WERI-Rb-1 (cell line): ENCODE results near the gene ZNF559.
"Not testable (repeated sequence)": the region's sequence is repeated elsewhere in the genome, so short reads cannot be mapped to it uniquely, and the experiment has no call there.

Experiments used
- DNase-seq: peaks from one replicate; pipeline ENCODE4 v3.0.0-alpha.2; 2020
- H3K27ac ChIP-seq: fragments of 250-450 bp; sonication (Bioruptor Pico); 2 replicates; pipeline ENCODE4 v1.5.1; 2020; ENCODE audit warnings: mild to moderate bottlenecking, moderate library complexity
- H3K27me3 ChIP-seq: fragments of 250-450 bp; sonication (Bioruptor Pico); 2 replicates; pipeline ENCODE4 v1.5.1; 2021; ENCODE audit warnings: mild to moderate bottlenecking, low read depth, moderate library complexity; ENCODE audit not compliant: insufficient read depth, severe bottlenecking
- H3K36me3 ChIP-seq: fragments of 250-450 bp; sonication (Bioruptor Pico); 2 replicates; pipeline ENCODE4 v1.5.1; 2020; ENCODE audit warnings: mild to moderate bottlenecking, moderate library complexity
- H3K4me3 ChIP-seq: 2 replicates; pipeline ENCODE4 v1.5.1; 2011; ENCODE audit warnings: low read depth, mild to moderate bottlenecking, control low read depth, low read length
- H3K9me3 ChIP-seq: fragments of 250-450 bp; sonication (Bioruptor Pico); 2 replicates; pipeline ENCODE4 v1.5.1; 2021; ENCODE audit warnings: mild to moderate bottlenecking, moderate library complexity; ENCODE audit not compliant: severe bottlenecking
- TF ChIP-seq, protein P1 (sequence below): IDR thresholded peaks from 2 replicates; pipeline ENCODE4 v1.5.1; 2011; ENCODE audit warnings: low read depth, mild to moderate bottlenecking, control low read depth, inconsistent platforms, low read length

ZNF559 gene

DNA sequence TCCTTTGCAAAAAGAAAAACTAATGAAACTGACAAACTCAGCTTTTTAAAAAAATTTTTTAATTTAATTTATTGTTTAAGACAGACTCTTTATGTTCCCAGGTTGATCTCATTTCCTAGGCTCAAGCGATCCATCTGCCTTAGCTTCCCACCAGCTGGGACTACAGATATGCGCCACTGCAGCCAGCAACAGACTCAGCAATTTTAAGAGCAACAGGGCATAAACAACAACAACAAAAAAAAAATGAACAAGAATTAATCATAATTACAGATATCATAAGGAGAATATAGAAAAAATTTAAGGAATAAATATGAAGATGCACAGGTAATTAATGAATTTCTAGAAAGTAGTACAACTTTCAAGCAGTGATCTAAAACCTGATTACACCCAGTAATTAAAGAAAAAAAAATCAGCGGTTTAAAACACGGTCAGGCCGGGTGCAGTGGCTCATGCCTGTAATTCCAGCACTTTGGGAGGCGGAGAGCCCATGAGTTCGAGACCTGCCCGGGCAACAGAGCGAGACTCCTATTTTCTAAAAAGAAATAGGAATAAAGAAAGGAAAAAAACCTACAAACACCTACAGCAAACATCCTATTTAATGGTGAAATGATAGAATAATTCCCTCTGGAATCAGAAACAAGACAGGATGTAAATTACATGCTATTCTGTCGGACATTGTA lies 15.7 kb upstream of the ZNF559 start:
- TF ChIP-seq, protein P1, sequence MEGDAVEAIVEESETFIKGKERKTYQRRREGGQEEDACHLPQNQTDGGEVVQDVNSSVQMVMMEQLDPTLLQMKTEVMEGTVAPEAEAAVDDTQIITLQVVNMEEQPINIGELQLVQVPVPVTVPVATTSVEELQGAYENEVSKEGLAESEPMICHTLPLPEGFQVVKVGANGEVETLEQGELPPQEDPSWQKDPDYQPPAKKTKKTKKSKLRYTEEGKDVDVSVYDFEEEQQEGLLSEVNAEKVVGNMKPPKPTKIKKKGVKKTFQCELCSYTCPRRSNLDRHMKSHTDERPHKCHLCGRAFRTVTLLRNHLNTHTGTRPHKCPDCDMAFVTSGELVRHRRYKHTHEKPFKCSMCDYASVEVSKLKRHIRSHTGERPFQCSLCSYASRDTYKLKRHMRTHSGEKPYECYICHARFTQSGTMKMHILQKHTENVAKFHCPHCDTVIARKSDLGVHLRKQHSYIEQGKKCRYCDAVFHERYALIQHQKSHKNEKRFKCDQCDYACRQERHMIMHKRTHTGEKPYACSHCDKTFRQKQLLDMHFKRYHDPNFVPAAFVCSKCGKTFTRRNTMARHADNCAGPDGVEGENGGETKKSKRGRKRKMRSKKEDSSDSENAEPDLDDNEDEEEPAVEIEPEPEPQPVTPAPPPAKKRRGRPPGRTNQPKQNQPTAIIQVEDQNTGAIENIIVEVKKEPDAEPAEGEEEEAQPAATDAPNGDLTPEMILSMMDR = no peak
- Histone ChIP-seq H3K36me3 (no peaks in the 10 kb centered on the region), H3K27ac (no peak overlapping the region), H3K9me3 (no peaks in the 10 kb centered on the region), H3K4me3 (no peak overlapping the region), H3K27me3 (no peaks in the 10 kb centered on the region)
- DNase-seq = no peak

DNA sequence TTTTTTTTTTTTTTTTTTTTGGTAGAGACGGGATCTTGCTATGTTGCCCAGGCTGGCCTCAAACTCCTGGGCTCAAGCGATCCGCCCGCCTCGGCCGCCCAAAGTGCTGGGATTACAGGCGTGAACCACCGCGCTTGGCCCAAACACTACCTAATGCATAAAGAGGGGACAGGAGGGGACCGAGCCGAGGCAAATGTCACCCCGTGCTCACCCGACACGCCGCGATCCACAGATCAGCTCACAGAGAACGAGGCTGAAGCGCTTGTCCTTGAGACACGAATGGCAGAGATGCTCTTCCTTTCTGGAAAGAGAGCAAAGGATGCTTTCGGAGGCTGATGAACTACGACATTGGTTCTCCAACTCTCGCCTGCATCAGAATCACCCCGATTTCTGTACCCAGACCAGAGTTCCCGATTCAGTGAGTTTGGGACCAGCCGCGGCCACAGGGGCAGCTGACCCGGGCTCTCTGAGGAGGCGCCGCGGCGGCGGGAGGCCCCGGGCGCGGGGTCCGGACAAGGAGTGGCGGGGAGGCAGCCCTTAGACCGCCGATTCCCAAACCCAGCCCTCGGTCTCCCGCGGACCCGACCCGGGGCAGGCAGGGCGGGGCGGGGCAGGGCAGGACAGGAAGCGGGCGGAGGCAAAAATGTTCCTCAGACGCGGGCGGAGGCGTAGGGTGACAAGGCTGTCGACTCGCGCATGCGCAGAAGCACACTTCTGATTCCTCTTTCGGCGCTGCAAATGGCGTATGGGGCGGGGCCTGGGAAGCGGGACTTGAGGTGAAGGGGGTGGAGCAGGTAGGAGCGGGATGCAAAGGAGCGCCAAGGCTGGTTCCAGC lies 14.6 kb upstream of the ZNF559 start, which contains the start of gene ZNF699:
TSS of gene ZNF699 (minus strand) at position 700 of the 835 bp plus-strand sequence. CDS start 4,719 bp downstream, outside the sequence.
- Histone ChIP-seq H3K9me3 (no peaks in the 10 kb centered on the region), H3K27ac (peak within 1 kb of the TSS; percentile 88), H3K27me3 (no peaks in the 10 kb centered on the region), H3K4me3 (peak within 1 kb of the TSS; percentile 69), H3K36me3 (no peaks in the 10 kb centered on the region)
- DNase-seq = peak; percentile 99
- TF ChIP-seq, protein P1 = no peak

DNA sequence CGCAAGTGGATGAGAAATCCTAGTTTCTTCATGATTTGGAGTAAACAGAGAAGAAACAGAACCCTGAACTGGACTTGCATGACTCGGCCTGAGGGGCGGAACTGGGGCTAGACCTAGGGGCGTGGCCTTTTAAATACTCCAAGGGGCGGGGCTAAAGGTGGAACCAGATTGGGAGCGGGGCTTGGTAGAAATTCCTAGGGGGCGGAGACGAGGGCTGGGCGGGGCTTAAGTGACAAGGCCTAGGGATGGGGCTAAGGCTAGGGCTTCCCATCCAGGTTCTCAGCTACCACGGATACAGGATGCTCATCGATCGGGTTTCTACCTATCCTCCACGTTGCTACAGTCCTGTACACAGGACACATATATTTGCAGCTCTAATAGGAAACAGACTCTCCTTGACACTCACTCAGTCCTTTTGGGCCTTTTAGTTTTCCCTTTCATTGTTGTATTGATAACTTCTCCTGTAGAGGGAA lies 14.0 kb upstream of the ZNF559 start:
- no peaks in the 10 kb centered on the region for H3K36me3 ChIP-seq
- peak overlapping the region; percentile 88 for H3K27ac ChIP-seq
- peak; percentile 97 for DNase-seq
- peak overlapping the region; percentile 69 for H3K4me3 ChIP-seq
- H3K27me3 ChIP-seq = no peaks in the 10 kb centered on the region
- H3K9me3 ChIP-seq = no peaks in the 10 kb centered on the region
- TF ChIP-seq, protein P1 = no peak

GRCh38 chr19:9313756-9314155 lies 10.2 kb upstream of the ZNF559 start:
- no peak overlapping the region for H3K27ac ChIP-seq
- TF ChIP-seq, protein P1 = no peak
- no peak for DNase-seq
- no peaks in the 10 kb centered on the region for H3K36me3 ChIP-seq
- no peak overlapping the region for H3K4me3 ChIP-seq
- no peaks in the 10 kb centered on the region for H3K27me3 ChIP-seq
- no peaks in the 10 kb centered on the region for H3K9me3 ChIP-seq

GRCh38 chr19:9321338-9321737 lies 2.6 kb upstream of the ZNF559 start:
- no peak overlapping the region for H3K4me3 ChIP-seq
- TF ChIP-seq, protein P1 = no peak
- DNase-seq = no peak
- H3K27me3 ChIP-seq = no peaks in the 10 kb centered on the region
- H3K9me3 ChIP-seq = peaks cover 5% of the 10 kb centered on the region
- peaks cover 14% of the 10 kb centered on the region for H3K36me3 ChIP-seq
- no peak overlapping the region for H3K27ac ChIP-seq

DNA sequence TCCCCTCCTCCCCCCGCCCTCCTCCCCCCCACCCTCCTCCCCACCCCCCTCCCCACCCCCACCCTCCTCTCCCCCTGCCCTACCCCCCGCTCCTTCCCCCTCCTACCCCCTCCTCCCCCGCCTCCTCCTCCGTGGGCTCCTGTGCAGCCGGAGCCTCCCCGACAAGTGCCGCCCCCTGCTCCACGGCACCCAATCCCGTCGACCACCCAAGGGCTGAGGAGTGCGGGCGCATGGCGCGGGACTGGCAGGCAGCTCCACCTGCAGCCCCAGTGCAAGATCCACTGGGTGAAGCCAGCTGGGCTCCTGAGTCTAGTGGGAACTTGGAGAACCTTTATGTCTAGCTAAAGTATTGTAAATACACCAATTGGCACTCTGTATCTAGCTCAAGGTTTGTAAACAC lies 2.2 kb upstream of the ZNF559 start:
- not testable (repeated sequence) for H3K4me3 ChIP-seq, H3K27ac ChIP-seq, H3K9me3 ChIP-seq, DNase-seq, H3K27me3 ChIP-seq
- H3K36me3 ChIP-seq = peaks cover 19% of the 10 kb centered on the region

DNA sequence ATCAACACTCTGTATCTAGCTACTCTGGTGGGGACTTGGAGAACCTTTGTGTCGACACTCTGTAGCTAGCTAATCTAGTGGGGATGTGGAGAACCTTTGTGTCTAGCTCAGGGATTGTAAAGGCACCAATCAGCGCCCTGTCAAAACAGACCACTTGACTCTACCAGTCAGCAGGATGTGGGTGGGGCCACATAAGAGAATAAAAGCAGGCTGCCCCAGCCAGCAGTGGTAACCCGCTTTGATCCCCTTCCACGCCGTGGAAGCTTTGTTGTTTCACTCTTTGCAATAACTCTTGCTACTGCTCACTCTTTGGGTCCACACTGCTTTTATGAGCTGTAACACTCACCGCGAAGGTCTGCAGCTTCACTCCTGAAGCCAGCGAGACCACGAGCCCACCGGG lies 1.8 kb upstream of the ZNF559 start:
- not testable (repeated sequence) for DNase-seq, H3K9me3 ChIP-seq, H3K27ac ChIP-seq, H3K27me3 ChIP-seq, H3K4me3 ChIP-seq
- H3K36me3 ChIP-seq = peaks cover 20% of the 10 kb centered on the region
